HG02981 (cell line): Measurements from ENCODE around the gene RASGEF1C.

Experiments used
- ATAC-seq: cut with Tn5 transposase; IDR thresholded peaks from one replicate; pipeline ENCODE4 v1.9.1; 2021; ENCODE audit warnings: mild to moderate bottlenecking, moderate library complexity; ENCODE audit not compliant: unreplicated experiment

The RASGEF1C gene

GRCh38 chr5:180069589-180070247 lies 139.3 kb downstream of the RASGEF1C start:
- ATAC-seq, result no peak

- no peak for ATAC-seq
These were observed 140.4 kb downstream of the RASGEF1C start for GRCh38 chr5:180068519-180069090.

DNA sequence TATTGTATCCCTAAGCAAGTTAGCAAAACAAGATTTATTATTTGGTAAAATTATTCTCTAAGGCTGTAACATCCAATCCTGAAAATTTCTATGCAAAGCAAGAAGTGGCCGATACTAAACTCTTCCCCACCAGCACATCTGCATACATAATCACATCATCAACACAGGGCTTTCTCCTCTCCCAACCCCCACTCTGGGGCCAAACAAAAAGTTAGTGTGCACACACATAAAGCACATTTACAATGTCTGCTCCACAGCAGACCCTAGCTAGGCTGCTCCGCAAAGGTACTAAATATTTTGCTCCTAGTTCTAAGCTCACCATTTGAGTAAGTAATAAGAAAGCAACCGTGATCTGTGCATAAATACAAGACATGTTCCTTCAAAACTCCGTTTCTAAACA lies 141.0 kb downstream of the RASGEF1C start:
- ATAC-seq, result no peak

- no peak for ATAC-seq
These were observed 148.8 kb downstream of the RASGEF1C start for GRCh38 chr5:180060192-180060591.

DNA sequence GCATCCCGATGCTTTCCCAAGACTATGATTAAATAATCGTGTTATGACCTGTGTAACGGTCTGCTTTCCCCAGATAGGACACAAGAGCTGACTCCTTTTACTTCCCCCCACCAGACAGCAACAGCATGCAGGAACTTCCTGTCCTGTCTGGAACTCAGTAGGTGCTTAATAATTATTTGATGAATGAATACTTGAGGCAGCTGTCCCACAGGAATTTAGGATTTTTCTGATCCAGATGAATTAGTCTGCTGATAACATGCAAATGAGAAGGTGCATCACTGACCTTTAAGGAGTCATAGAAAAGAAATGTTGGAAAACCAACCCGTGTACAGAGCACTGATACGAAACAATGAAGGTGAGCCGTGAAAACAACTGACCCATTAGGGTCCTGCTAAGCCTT lies 149.7 kb downstream of the RASGEF1C start:
- no peak for ATAC-seq

- ATAC-seq, result no peak
These were observed 152.9 kb downstream of the RASGEF1C start for GRCh38 chr5:180056153-180056552.

GRCh38 chr5:180054226-180054625 lies 154.8 kb downstream of the RASGEF1C start:
- no peak for ATAC-seq

- ATAC-seq, result no peak
These were observed 155.9 kb downstream of the RASGEF1C start for GRCh38 chr5:180053061-180053602.

DNA sequence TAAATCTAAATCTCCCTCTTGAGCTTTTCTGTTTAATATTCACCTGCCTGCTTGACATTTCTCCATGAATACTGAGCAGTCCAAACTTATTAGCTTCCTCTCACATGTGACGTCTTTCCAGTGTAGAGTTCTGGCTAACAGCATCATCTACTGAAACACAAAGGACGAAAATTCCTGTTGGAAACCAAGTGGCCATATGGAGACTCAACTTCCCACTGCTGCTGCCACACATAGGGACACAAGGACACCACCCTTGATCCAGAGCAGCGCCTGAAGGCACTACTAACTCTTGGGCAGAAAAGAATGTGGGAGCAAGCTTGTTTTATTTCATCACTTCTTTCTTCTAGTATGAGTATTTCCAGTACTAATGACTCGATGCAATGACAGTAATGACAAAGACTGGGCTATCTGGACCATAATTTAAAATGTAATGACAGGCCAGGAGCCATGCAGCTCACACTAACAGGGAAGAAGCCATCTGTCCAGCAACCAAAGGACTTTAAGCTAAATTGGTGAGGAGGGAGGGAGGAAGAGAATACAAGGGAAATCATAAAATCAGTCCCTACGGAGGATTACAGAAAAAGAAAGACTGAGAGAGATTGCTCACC lies 156.7 kb downstream of the RASGEF1C start:
- ATAC-seq, result no peak
